ENCODE results near the gene EXD3. TPM values are rescaled to one million over a fixed set of nuclear protein-coding genes. Genes with fewer than 3 reads are reported as not detected.

The EXD3 gene
- total and polyA plus RNA-seq, 9 of the 15 experiments (the other 6 are each of a cell fraction or from before 2014, with no cell fraction given): 0.29 to 12.5 (median 3.9) TPM

DNA sequence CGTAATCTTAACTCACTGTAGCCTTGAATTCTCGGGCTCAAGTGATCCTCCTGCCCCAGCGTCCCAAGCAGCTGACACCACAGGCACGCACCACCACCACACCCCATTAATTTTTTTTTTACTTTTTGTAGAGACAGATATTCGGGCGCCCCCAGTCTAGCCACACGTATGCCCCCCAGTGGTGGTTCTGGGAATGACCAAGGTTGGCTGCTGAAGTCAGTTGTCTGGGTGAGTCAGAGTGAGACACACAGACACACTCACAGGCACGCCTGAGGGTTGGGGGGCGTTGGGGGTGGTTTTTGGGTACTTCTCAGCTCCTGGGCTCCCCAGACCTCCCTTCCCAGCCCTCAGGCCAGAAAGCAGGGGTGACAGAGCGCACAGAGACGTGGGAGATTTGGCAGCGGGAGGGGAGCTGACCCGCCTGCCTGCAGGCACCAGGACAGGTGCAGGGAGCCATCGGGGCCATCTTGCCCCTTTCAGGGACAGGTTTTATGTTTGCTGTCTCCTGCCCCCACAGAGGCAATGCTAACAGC, 22.4 kb upstream of the EXD3 start (continued):
- TF ChIP-seq, protein P1, sequence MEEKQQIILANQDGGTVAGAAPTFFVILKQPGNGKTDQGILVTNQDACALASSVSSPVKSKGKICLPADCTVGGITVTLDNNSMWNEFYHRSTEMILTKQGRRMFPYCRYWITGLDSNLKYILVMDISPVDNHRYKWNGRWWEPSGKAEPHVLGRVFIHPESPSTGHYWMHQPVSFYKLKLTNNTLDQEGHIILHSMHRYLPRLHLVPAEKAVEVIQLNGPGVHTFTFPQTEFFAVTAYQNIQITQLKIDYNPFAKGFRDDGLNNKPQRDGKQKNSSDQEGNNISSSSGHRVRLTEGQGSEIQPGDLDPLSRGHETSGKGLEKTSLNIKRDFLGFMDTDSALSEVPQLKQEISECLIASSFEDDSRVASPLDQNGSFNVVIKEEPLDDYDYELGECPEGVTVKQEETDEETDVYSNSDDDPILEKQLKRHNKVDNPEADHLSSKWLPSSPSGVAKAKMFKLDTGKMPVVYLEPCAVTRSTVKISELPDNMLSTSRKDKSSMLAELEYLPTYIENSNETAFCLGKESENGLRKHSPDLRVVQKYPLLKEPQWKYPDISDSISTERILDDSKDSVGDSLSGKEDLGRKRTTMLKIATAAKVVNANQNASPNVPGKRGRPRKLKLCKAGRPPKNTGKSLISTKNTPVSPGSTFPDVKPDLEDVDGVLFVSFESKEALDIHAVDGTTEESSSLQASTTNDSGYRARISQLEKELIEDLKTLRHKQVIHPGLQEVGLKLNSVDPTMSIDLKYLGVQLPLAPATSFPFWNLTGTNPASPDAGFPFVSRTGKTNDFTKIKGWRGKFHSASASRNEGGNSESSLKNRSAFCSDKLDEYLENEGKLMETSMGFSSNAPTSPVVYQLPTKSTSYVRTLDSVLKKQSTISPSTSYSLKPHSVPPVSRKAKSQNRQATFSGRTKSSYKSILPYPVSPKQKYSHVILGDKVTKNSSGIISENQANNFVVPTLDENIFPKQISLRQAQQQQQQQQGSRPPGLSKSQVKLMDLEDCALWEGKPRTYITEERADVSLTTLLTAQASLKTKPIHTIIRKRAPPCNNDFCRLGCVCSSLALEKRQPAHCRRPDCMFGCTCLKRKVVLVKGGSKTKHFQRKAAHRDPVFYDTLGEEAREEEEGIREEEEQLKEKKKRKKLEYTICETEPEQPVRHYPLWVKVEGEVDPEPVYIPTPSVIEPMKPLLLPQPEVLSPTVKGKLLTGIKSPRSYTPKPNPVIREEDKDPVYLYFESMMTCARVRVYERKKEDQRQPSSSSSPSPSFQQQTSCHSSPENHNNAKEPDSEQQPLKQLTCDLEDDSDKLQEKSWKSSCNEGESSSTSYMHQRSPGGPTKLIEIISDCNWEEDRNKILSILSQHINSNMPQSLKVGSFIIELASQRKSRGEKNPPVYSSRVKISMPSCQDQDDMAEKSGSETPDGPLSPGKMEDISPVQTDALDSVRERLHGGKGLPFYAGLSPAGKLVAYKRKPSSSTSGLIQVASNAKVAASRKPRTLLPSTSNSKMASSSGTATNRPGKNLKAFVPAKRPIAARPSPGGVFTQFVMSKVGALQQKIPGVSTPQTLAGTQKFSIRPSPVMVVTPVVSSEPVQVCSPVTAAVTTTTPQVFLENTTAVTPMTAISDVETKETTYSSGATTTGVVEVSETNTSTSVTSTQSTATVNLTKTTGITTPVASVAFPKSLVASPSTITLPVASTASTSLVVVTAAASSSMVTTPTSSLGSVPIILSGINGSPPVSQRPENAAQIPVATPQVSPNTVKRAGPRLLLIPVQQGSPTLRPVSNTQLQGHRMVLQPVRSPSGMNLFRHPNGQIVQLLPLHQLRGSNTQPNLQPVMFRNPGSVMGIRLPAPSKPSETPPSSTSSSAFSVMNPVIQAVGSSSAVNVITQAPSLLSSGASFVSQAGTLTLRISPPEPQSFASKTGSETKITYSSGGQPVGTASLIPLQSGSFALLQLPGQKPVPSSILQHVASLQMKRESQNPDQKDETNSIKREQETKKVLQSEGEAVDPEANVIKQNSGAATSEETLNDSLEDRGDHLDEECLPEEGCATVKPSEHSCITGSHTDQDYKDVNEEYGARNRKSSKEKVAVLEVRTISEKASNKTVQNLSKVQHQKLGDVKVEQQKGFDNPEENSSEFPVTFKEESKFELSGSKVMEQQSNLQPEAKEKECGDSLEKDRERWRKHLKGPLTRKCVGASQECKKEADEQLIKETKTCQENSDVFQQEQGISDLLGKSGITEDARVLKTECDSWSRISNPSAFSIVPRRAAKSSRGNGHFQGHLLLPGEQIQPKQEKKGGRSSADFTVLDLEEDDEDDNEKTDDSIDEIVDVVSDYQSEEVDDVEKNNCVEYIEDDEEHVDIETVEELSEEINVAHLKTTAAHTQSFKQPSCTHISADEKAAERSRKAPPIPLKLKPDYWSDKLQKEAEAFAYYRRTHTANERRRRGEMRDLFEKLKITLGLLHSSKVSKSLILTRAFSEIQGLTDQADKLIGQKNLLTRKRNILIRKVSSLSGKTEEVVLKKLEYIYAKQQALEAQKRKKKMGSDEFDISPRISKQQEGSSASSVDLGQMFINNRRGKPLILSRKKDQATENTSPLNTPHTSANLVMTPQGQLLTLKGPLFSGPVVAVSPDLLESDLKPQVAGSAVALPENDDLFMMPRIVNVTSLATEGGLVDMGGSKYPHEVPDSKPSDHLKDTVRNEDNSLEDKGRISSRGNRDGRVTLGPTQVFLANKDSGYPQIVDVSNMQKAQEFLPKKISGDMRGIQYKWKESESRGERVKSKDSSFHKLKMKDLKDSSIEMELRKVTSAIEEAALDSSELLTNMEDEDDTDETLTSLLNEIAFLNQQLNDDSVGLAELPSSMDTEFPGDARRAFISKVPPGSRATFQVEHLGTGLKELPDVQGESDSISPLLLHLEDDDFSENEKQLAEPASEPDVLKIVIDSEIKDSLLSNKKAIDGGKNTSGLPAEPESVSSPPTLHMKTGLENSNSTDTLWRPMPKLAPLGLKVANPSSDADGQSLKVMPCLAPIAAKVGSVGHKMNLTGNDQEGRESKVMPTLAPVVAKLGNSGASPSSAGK (IDR thresholded peaks at IDR 0.05): no peak
- TF ChIP-seq ARNT (IDR thresholded peaks at IDR 0.05): 0 out of 4 replicates have a peak, but pooled peaks of 1 of the 2 experiments have one; percentile 29
- TF ChIP-seq, protein P2, sequence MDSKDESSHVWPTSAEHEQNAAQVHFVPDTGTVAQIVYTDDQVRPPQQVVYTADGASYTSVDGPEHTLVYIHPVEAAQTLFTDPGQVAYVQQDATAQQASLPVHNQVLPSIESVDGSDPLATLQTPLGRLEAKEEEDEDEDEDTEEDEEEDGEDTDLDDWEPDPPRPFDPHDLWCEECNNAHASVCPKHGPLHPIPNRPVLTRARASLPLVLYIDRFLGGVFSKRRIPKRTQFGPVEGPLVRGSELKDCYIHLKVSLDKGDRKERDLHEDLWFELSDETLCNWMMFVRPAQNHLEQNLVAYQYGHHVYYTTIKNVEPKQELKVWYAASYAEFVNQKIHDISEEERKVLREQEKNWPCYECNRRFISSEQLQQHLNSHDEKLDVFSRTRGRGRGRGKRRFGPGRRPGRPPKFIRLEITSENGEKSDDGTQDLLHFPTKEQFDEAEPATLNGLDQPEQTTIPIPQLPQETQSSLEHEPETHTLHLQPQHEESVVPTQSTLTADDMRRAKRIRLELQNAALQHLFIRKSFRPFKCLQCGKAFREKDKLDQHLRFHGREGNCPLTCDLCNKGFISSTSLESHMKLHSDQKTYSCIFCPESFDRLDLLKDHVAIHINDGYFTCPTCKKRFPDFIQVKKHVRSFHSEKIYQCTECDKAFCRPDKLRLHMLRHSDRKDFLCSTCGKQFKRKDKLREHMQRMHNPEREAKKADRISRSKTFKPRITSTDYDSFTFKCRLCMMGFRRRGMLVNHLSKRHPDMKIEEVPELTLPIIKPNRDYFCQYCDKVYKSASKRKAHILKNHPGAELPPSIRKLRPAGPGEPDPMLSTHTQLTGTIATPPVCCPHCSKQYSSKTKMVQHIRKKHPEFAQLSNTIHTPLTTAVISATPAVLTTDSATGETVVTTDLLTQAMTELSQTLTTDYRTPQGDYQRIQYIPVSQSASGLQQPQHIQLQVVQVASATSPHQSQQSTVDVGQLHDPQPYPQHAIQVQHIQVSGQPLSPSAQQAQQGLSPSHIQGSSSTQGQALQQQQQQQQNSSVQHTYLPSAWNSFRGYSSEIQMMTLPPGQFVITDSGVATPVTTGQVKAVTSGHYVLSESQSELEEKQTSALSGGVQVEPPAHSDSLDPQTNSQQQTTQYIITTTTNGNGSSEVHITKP (IDR thresholded peaks at IDR 0.05; ENCODE audit: partially characterized antibody): peak; percentile 37
- no peak for TF ChIP-seq ELF1 (tag; IDR thresholded peaks at IDR 0.05)
- TF ChIP-seq, protein P3, sequence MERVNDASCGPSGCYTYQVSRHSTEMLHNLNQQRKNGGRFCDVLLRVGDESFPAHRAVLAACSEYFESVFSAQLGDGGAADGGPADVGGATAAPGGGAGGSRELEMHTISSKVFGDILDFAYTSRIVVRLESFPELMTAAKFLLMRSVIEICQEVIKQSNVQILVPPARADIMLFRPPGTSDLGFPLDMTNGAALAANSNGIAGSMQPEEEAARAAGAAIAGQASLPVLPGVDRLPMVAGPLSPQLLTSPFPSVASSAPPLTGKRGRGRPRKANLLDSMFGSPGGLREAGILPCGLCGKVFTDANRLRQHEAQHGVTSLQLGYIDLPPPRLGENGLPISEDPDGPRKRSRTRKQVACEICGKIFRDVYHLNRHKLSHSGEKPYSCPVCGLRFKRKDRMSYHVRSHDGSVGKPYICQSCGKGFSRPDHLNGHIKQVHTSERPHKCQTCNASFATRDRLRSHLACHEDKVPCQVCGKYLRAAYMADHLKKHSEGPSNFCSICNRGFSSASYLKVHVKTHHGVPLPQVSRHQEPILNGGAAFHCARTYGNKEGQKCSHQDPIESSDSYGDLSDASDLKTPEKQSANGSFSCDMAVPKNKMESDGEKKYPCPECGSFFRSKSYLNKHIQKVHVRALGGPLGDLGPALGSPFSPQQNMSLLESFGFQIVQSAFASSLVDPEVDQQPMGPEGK (CRISPR knock-in tag; IDR thresholded peaks at IDR 0.05; ENCODE audit: borderline replicate concordance): no peak
- no peak for TF ChIP-seq RBM25 (IDR thresholded peaks at IDR 0.05; ENCODE audit: low read depth, low read length, severe bottlenecking)
- TF ChIP-seq MAFK (IDR thresholded peaks at IDR 0.05; ENCODE audit: low read length): no peak
